Testis (tissue), 2 donors: ENCODE data around the gene TCF12.

Source experiments
- POLR2A ChIP-seq: fragments of 450-650 bp; IDR thresholded peaks from one replicate; pipeline ENCODE4 v1.6.1; 2017; ENCODE audit warnings: antibody characterized with exemption, mild to moderate bottlenecking, moderate library complexity
- TF ChIP-seq, protein P1 (sequence below), 3 experiments: fragments of 450-650 bp in 2 of 3; fragments of 200-600 bp in 1 of 3; sonication (generic) in 1 of 3; IDR thresholded peaks; one replicate each; pipeline ENCODE4 v1.5.1; 2016 to 2019; ENCODE audit warnings: antibody characterized with exemption in 3 of 3, mild to moderate bottlenecking in 2 of 3, moderate library complexity in 1 of 3

DNA sequence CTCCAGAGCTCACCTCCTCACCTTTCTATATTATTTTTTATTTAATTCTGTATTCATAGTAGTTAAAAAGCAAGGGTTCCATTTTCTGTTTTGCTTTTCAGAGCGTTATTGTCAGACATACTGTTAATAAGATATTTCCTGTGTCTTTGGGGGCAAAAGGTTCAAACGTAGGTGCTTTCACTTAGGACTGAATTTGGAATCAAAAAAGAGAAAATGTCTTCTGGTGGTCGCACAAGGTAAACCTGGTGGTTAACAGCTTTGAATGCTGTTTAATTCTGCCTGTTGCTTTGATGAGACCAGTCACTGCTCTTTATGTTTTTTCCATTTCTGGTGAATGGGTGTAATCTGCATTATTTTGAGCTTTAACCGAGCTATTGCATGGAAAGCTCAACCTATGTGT is 212.5 kb downstream of the TCF12 start:
- TF ChIP-seq, protein P1, sequence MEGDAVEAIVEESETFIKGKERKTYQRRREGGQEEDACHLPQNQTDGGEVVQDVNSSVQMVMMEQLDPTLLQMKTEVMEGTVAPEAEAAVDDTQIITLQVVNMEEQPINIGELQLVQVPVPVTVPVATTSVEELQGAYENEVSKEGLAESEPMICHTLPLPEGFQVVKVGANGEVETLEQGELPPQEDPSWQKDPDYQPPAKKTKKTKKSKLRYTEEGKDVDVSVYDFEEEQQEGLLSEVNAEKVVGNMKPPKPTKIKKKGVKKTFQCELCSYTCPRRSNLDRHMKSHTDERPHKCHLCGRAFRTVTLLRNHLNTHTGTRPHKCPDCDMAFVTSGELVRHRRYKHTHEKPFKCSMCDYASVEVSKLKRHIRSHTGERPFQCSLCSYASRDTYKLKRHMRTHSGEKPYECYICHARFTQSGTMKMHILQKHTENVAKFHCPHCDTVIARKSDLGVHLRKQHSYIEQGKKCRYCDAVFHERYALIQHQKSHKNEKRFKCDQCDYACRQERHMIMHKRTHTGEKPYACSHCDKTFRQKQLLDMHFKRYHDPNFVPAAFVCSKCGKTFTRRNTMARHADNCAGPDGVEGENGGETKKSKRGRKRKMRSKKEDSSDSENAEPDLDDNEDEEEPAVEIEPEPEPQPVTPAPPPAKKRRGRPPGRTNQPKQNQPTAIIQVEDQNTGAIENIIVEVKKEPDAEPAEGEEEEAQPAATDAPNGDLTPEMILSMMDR (IDR thresholded peaks at IDR 0.05), result no peak
- TF ChIP-seq POLR2A, result no peak
